ENCODE results near the gene AGO4. TPM values are rescaled to one million over a fixed set of nuclear protein-coding genes. Genes with fewer than 3 reads are reported as not detected.

AGO4 gene
- total and polyA plus RNA-seq, 2 of the 4 experiments (the other 2 are of a cell fraction): 8.2 to 9.2 TPM

DNA sequence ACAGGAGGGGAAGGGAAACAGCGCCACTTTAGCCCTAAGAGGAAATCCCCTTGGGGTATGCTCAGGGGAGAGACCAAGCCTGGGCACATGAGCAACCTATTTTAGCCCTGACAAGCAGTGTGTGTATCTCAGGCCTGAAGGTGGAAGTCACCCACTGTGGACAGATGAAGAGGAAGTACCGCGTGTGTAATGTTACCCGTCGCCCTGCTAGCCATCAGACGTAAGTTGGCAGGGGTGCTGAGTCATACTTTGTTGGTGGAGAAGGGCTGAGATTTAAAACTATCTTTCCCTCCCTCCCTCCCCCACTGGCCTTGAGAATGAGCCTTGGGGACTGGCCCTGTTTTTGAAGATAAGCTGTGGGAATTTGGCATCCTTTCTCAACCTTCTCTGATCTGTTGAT is 86.4 kb downstream of the AGO4 start:
- H2AK9ac ChIP-seq (replicated peaks; ENCODE audit: low read depth, low read length, poor library complexity): peak overlapping the region; percentile 5
- ATAC-seq (ENCODE audit: low read depth) (peak; percentile 59), DNase-seq (peak; percentile 52)
- H2BK20ac ChIP-seq (ENCODE audit: low read depth, low read length): no peak overlapping the region
- TF ChIP-seq RAD21 (IDR thresholded peaks at IDR 0.05; ENCODE audit: low read length): no peak
- peak; percentile 61 for TF ChIP-seq NFE2L2 (IDR thresholded peaks at IDR 0.05; ENCODE audit: low read depth, low read length)
- H3K4me3 ChIP-seq (ENCODE audit: insufficient read depth, low read depth, low read length): no peak overlapping the region
- no peak overlapping the region for H3K27ac ChIP-seq (ENCODE audit: insufficient read depth, low read length)
- intact Hi-C loops (cut with micrococcal nuclease) (no loop called here), dilution Hi-C loops (cut with HindIII; ENCODE audit: low sequenced_read_pairs, unreplicated experiment) (no loop called here), in situ Hi-C loops (cut with MboI; ENCODE audit: low sequenced_read_pairs) (no loop called here)
- H3K4me2 ChIP-seq (ENCODE audit: low read depth, low read length): no peak overlapping the region
- H3K14ac ChIP-seq (replicated peaks; ENCODE audit: low read depth, low read length): no peak overlapping the region
- H3K23ac ChIP-seq (ENCODE audit: low read depth, low read length): no peak overlapping the region
- no peaks in the 10 kb centered on the region; a peak in 2 of 4 replicates for H3K79me1 ChIP-seq (ENCODE audit: low read depth in 1 of 2, low read length in 2 of 2)
- no TSS peak for BruUV-seq (replicated peaks)
- WGBS, 2 experiments (ENCODE audit: extremely low coverage in 2 of 2, insufficient read length in 1 of 2): no CpG with 5 or more reads among the region's 6 CpGs
- peaks cover 4% of the 10 kb centered on the region; the same call in 1 of the 2 replicates for H3K9me1 ChIP-seq (ENCODE audit: insufficient read depth, low read length)
- H4K8ac ChIP-seq (ENCODE audit: low read depth in 2 of 2, low read length in 2 of 2): no peak overlapping the region
- H3K9ac ChIP-seq (ENCODE audit: low read depth, low read length): no peak overlapping the region
- H3K36me3 ChIP-seq (ENCODE audit: control insufficient read depth, insufficient read depth, low read length): peaks cover 29% of the 10 kb centered on the region
- no peak overlapping the region; the same call in 1 of the 2 replicates for H3K4ac ChIP-seq (ENCODE audit: low read depth, low read length)
- no peaks in the 10 kb centered on the region for H3K27me3 ChIP-seq (ENCODE audit: control insufficient read depth, insufficient read depth, low read length)
- H2BK120ac ChIP-seq (ENCODE audit: low read depth, low read length): no peak overlapping the region
- H2BK15ac ChIP-seq (ENCODE audit: low read depth, low read length): no peak overlapping the region
- no peak overlapping the region for H3K18ac ChIP-seq (ENCODE audit: low read depth, low read length)
- no peak overlapping the region for H4K5ac ChIP-seq (ENCODE audit: low read depth, low read length)
- no peaks in the 10 kb centered on the region for H3K9me3 ChIP-seq (ENCODE audit: control insufficient read depth, insufficient read depth, low read length)
- 0 out of 2 replicates have a peak, but pooled peaks cover 2% of the 10 kb centered on the region for H3K4me1 ChIP-seq (ENCODE audit: control insufficient read depth, insufficient read depth, low read length)
- no peak overlapping the region for H2BK5ac ChIP-seq (ENCODE audit: low read depth, low read length, poor library complexity, severe bottlenecking)
- no peak overlapping the region for H3K56ac ChIP-seq (ENCODE audit: extremely low read depth, insufficient read depth, low read length)
- CTCF ChIA-PET: no interaction called here
- POLR2A ChIA-PET (ENCODE audit: unreplicated experiment): no interaction called here
- no peak overlapping the region for H2AK5ac ChIP-seq (ENCODE audit: low read depth, low read length)
- H4K91ac ChIP-seq (ENCODE audit: insufficient read depth, low read depth, low read length): no peak overlapping the region
- no peaks in the 10 kb centered on the region for H4K20me1 ChIP-seq (ENCODE audit: insufficient read depth, low read length)
- H2AFZ ChIP-seq (replicated peaks; ENCODE audit: low read length, poor library complexity): no peak overlapping the region

All from IMR-90 (cell line).